SK-N-MC (cell line): ENCODE results near the gene DLGAP3.

Experiments
- EZH2 ChIP-seq: fragments of 200-600 bp; sonication (generic); IDR thresholded peaks from one replicate; pipeline ENCODE4 v1.6.1; 2017; ENCODE audit warnings: antibody characterized with exemption
- POLR2AphosphoS5 ChIP-seq: IDR thresholded peaks from 2 replicates; pipeline ENCODE4 v1.6.1; 2012; ENCODE audit warnings: mild to moderate bottlenecking, low read depth, low read length, borderline replicate concordance

DNA sequence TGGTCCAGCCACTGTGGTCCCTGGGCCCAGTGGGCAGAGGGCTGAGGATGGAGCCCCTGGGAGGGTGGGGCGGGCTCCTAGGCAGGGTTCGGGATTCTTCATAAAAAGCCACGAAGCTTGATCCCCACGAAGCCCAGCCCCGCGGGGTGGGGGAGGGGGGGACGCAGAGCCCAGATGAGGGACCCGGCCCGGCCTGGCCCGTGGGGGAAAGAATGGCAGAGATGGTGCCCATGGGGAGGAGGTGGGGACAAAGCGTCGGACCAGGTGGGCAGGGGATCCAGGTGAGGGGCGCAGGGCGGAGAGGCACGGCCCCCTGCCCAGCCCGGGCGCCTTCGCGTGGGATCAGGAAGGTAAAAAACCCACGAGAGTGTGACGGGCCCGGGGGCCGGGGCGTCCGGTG, 63.9 kb downstream of the DLGAP3 start:
- no peak for TF ChIP-seq EZH2
- TF ChIP-seq POLR2AphosphoS5 = no peak
